DND-41 (cell line): ENCODE data around the gene FUBP3.

Source experiments
- ATAC-seq: fragments of 200-7000 bp; cut with Tn5 transposase; 3 replicates; pipeline ENCODE4 v1.9.1; 2021; ENCODE audit warnings: low read depth; ENCODE audit not compliant: insufficient read depth
- DNase-seq: peaks from one replicate; pipeline ENCODE4 v3.0.0-alpha.2; 2020
- H2AFZ ChIP-seq: 2 replicates; pipeline ENCODE4 v1.6.0; 2012; ENCODE audit warnings: low read depth, low read length
- H3K27ac ChIP-seq: 2 replicates; pipeline ENCODE4 v1.5.1; 2012; ENCODE audit warnings: low read length, inconsistent platforms
- H3K27me3 ChIP-seq: fragments of 200-600 bp; sonication (generic); 2 replicates; pipeline ENCODE4 v1.6.0; 2012; ENCODE audit warnings: low read length, mild to moderate bottlenecking, inconsistent platforms; ENCODE audit not compliant: insufficient read depth, poor library complexity
- H3K36me3 ChIP-seq: 2 replicates; pipeline ENCODE4 v1.5.1; 2012; ENCODE audit warnings: low read length, inconsistent platforms; ENCODE audit not compliant: insufficient read depth
- H3K4me1 ChIP-seq: 2 replicates; pipeline ENCODE4 v1.5.1; 2012; ENCODE audit warnings: mild to moderate bottlenecking, low read length; ENCODE audit not compliant: insufficient read depth
- H3K4me2 ChIP-seq: 2 replicates; pipeline ENCODE4 v1.6.0; 2012; ENCODE audit warnings: mild to moderate bottlenecking, moderate library complexity, low read length, inconsistent platforms; ENCODE audit not compliant: insufficient read depth
- H3K4me3 ChIP-seq, 2 experiments: fragments of 200-600 bp in 1 of 2; shearing (Covaris generic) in 1 of 2; 2 replicates each; pipeline ENCODE4 v1.5.1; 2012 to 2016; ENCODE audit warnings: inconsistent platforms in 2 of 2, low read length in 2 of 2, mild to moderate bottlenecking in 2 of 2, low read depth in 1 of 2, moderate library complexity in 1 of 2
- H3K79me2 ChIP-seq: 2 replicates; pipeline ENCODE4 v1.6.0; 2012; ENCODE audit warnings: low read length, inconsistent platforms; ENCODE audit not compliant: insufficient read depth
- H3K9ac ChIP-seq: 2 replicates; pipeline ENCODE4 v1.6.0; 2012; ENCODE audit warnings: low read depth, mild to moderate bottlenecking, inconsistent platforms, low read length, moderate library complexity
- H3K9me3 ChIP-seq: 2 replicates; pipeline ENCODE4 v1.5.1; 2012; ENCODE audit warnings: low read length, moderate library complexity, mild to moderate bottlenecking, inconsistent platforms; ENCODE audit not compliant: insufficient read depth, severe bottlenecking
- H4K20me1 ChIP-seq: 2 replicates; pipeline ENCODE4 v1.6.0; 2012; ENCODE audit warnings: low read length; ENCODE audit not compliant: insufficient read depth
- CTCF ChIP-seq: IDR thresholded peaks from 2 replicates; pipeline ENCODE4 v1.5.1; 2012; ENCODE audit warnings: borderline replicate concordance, low read length, moderate library complexity, mild to moderate bottlenecking; ENCODE audit not compliant: poor library complexity, severe bottlenecking; ENCODE audit errors: extremely low read depth
- EZH2 ChIP-seq: IDR thresholded peaks from 3 replicates; pipeline ENCODE4 v1.6.1; 2012; ENCODE audit warnings: borderline replicate concordance, low read depth, mild to moderate bottlenecking, moderate library complexity, low read length, inconsistent platforms; ENCODE audit not compliant: severe bottlenecking

Gene FUBP3

GRCh38 chr9:130687615-130688014, 108.2 kb downstream of the FUBP3 start:
- Histone ChIP-seq H3K36me3 (no peaks in the 10 kb centered on the region), H3K9ac (no peak overlapping the region), H3K4me3 (no peak overlapping the region), H2AFZ (no peak overlapping the region), H3K27me3 (no peaks in the 10 kb centered on the region), H3K79me2 (no peaks in the 10 kb centered on the region), H4K20me1 (no peaks in the 10 kb centered on the region; the same call in 1 of the 2 replicates), H3K9me3 (no peaks in the 10 kb centered on the region), H3K4me2 (no peak overlapping the region), H3K4me1 (no peaks in the 10 kb centered on the region), H3K27ac (no peak overlapping the region)
- TF ChIP-seq EZH2 = no peak
- no peak for TF ChIP-seq CTCF
- ATAC-seq (no peak), DNase-seq (no peak)
